Measurements from ENCODE around the gene TRIOBP. TPM values are rescaled to one million over a fixed set of nuclear protein-coding genes. Genes with fewer than 3 reads are reported as not detected.

TRIOBP gene
- total and polyA plus RNA-seq, 2 donors (not counting 1 experiment from before 2014, with no cell fraction given) = 32.9 to 131 TPM

GRCh38 chr22:37823134-37823985 lies 126.5 kb downstream of the TRIOBP start, which contains the start of gene GALR3:
TSS of gene GALR3 (plus strand) at chr22:37823382. CDS start at chr22:37823407, 25 bp downstream.
- no peak within 1 kb of the TSS for H3K4me3 ChIP-seq (replicated peaks in 1 of 4; ENCODE audit: control extremely low read depth in 1 of 4, insufficient read depth in 1 of 4, low read depth in 3 of 4, low read length in 4 of 4)

GRCh38 chr22:37824674-37825641 lies 128.1 kb downstream of the TRIOBP start:
- H3K27ac ChIP-seq (ENCODE audit: insufficient read depth, low read length) = no peak overlapping the region
- H3K79me2 ChIP-seq (ENCODE audit: control insufficient read depth, insufficient read depth, low read length) = no peaks in the 10 kb centered on the region
- H3K4me1 ChIP-seq (ENCODE audit: control insufficient read depth, extremely low read depth, insufficient read depth, low read length) = no peaks in the 10 kb centered on the region
- peaks cover 2% of the 10 kb centered on the region for H3K36me3 ChIP-seq (ENCODE audit: control insufficient read depth, insufficient read depth, low read length)
- TF ChIP-seq EZH2 (IDR thresholded peaks at IDR 0.05; ENCODE audit: low read length, missing control alignments) (no peak), CTCF (conservative IDR thresholded peaks at IDR 0.05 in 1 of 2, IDR thresholded peaks at IDR 0.05 in 1 of 2; ENCODE audit: low read depth in 1 of 2, low read length in 2 of 2) (no peak)
- peak overlapping the region; percentile 59 for H3K4me2 ChIP-seq (ENCODE audit: extremely low read depth, insufficient read depth, low read length)
- H2AFZ ChIP-seq (ENCODE audit: low read length) = peak overlapping the region; percentile 35
- H3K9me3 ChIP-seq (ENCODE audit: control insufficient read depth, insufficient read depth, low read depth, low read length) = no peaks in the 10 kb centered on the region
- H3K27me3 ChIP-seq (ENCODE audit: control insufficient read depth, insufficient read depth, low read length) = peaks cover 7% of the 10 kb centered on the region
- H3K9ac ChIP-seq (ENCODE audit: insufficient read depth, low read length) = no peak overlapping the region
- H3K4me3 ChIP-seq (replicated peaks in 1 of 4; ENCODE audit: control extremely low read depth in 1 of 4, insufficient read depth in 1 of 4, low read depth in 3 of 4, low read length in 4 of 4) = no peak overlapping the region
- peak in 1 of 2 donors; percentile 50 for DNase-seq (ENCODE audit: low read depth in 2 of 2)
- no peaks in the 10 kb centered on the region for H4K20me1 ChIP-seq (ENCODE audit: control insufficient read depth, extremely low read depth, insufficient read depth, low read length)

More at GRCh38 chr22:37823134-37823985, 126.5 kb downstream of the TRIOBP start, which contains the start of gene GALR3:
- Histone ChIP-seq H3K36me3 (ENCODE audit: control insufficient read depth, insufficient read depth, low read length) (no peaks in the 10 kb centered on the region), H3K27me3 (ENCODE audit: control insufficient read depth, insufficient read depth, low read length) (peaks cover 7% of the 10 kb centered on the region), H3K9ac (ENCODE audit: insufficient read depth, low read length) (no peak within 1 kb of the TSS), H3K9me3 (ENCODE audit: control insufficient read depth, insufficient read depth, low read depth, low read length) (no peaks in the 10 kb centered on the region), H3K4me1 (ENCODE audit: control insufficient read depth, extremely low read depth, insufficient read depth, low read length) (no peaks in the 10 kb centered on the region), H3K27ac (ENCODE audit: insufficient read depth, low read length) (no peak within 1 kb of the TSS), H4K20me1 (ENCODE audit: control insufficient read depth, extremely low read depth, insufficient read depth, low read length) (no peaks in the 10 kb centered on the region), H3K79me2 (ENCODE audit: control insufficient read depth, insufficient read depth, low read length) (no peaks in the 10 kb centered on the region), H2AFZ (ENCODE audit: low read length) (no peak within 1 kb of the TSS), H3K4me2 (ENCODE audit: extremely low read depth, insufficient read depth, low read length) (no peak within 1 kb of the TSS)
- DNase-seq (ENCODE audit: low read depth in 2 of 2) = no peak
- TF ChIP-seq CTCF (conservative IDR thresholded peaks at IDR 0.05 in 1 of 2, IDR thresholded peaks at IDR 0.05 in 1 of 2; ENCODE audit: low read depth in 1 of 2, low read length in 2 of 2) (no peak), EZH2 (IDR thresholded peaks at IDR 0.05; ENCODE audit: low read length, missing control alignments) (no peak)

Other genes with a start within 250 kb of the TRIOBP start
- under 0.01 TPM in 1 of 2 replicates, not detected in the other for gene MFNG, start 210.7 kb upstream of the TRIOBP start, total RNA-seq
- gene MFNG, start 210.7 kb upstream of the TRIOBP start, polyA plus RNA-seq = 0.15 TPM in 1 of 2 replicates, not detected in the other
- 1.3 and 2.3 TPM in 2 replicates for gene CARD10, start 177.6 kb upstream of the TRIOBP start, total RNA-seq
- gene CARD10, start 177.6 kb upstream of the TRIOBP start, polyA plus RNA-seq = 1.6 and 2.7 TPM in 2 replicates
- 11.8 and 17.2 TPM in 2 replicates for gene CDC42EP1, start 136.6 kb upstream of the TRIOBP start, total RNA-seq
- 10.4 and 10.6 TPM in 2 replicates for gene CDC42EP1, start 136.6 kb upstream of the TRIOBP start, polyA plus RNA-seq
- not detected in 2 replicates for gene LGALS2, start 117.0 kb upstream of the TRIOBP start, total RNA-seq
- 0.19 TPM in 1 of 2 replicates, not detected in the other for gene LGALS2, start 117.0 kb upstream of the TRIOBP start, polyA plus RNA-seq
- 24.7 and 27.9 TPM in 2 replicates for gene GGA1, start 88.2 kb upstream of the TRIOBP start, total RNA-seq
- 18.0 and 23.1 TPM in 2 replicates for gene GGA1, start 88.2 kb upstream of the TRIOBP start, polyA plus RNA-seq
- gene SH3BP1, start 57.4 kb upstream of the TRIOBP start, total RNA-seq = 3.1 and 6.2 TPM in 2 replicates
- gene SH3BP1, start 57.4 kb upstream of the TRIOBP start, polyA plus RNA-seq = 2.9 and 5.5 TPM in 2 replicates
- 4.0 and 5.1 TPM in 2 replicates for gene PDXP, start 38.3 kb upstream of the TRIOBP start, total RNA-seq
- 7.9 and 14.7 TPM in 2 replicates for gene PDXP, start 38.3 kb upstream of the TRIOBP start, polyA plus RNA-seq
- 6,362 and 11,230 TPM in 2 replicates for gene LGALS1, start 21.4 kb upstream of the TRIOBP start, total RNA-seq
- gene LGALS1, start 21.4 kb upstream of the TRIOBP start, polyA plus RNA-seq = 5,090 and 5,801 TPM in 2 replicates
- gene NOL12, start 10.7 kb upstream of the TRIOBP start, total RNA-seq = 12.1 and 15.4 TPM in 2 replicates
- gene NOL12, start 10.7 kb upstream of the TRIOBP start, polyA plus RNA-seq = 12.8 and 26.1 TPM in 2 replicates
- 7.7 and 11.9 TPM in 2 replicates for gene GCAT, start 110.9 kb downstream of the TRIOBP start, total RNA-seq
- gene GCAT, start 110.9 kb downstream of the TRIOBP start, polyA plus RNA-seq = 6.6 and 11.0 TPM in 2 replicates
- not detected in 2 replicates for gene GALR3, start 126.3 kb downstream of the TRIOBP start, total RNA-seq
- gene GALR3, start 126.3 kb downstream of the TRIOBP start, polyA plus RNA-seq = not detected in 2 replicates
- 12.1 and 16.2 TPM in 2 replicates for gene ANKRD54, start 147.3 kb downstream of the TRIOBP start, total RNA-seq
- gene ANKRD54, start 147.3 kb downstream of the TRIOBP start, polyA plus RNA-seq = 13.2 and 13.9 TPM in 2 replicates
- gene EIF3L, start 152.4 kb downstream of the TRIOBP start, total RNA-seq = 288 and 404 TPM in 2 replicates
- 509 and 515 TPM in 2 replicates for gene EIF3L, start 152.4 kb downstream of the TRIOBP start, polyA plus RNA-seq
- gene MICALL1, start 209.2 kb downstream of the TRIOBP start, total RNA-seq = 17.2 and 17.7 TPM in 2 replicates
- 19.5 and 20.1 TPM in 2 replicates for gene MICALL1, start 209.2 kb downstream of the TRIOBP start, polyA plus RNA-seq